Measurements from ENCODE around the gene CAMKK1. TPM values are rescaled to one million over a fixed set of nuclear protein-coding genes. Genes with fewer than 3 reads are reported as not detected.

CAMKK1 gene
- total RNA-seq, 4 donors from 2014 or later, result 2.9 to 8.8 (median 4.4) TPM

GRCh38 chr17:3817851-3818605 is 74.8 kb downstream of the CAMKK1 start:
- whole genome bisulfite sequencing, result 93% methylated on average over 12 of the region's 12 CpGs
- intact Hi-C loops (cut with DNase I), result no loop called here
- H3K27ac ChIP-seq (replicated peaks in 1 of 4), result no peak overlapping the region

GRCh38 chr17:3815925-3816324 is 76.9 kb downstream of the CAMKK1 start:
- Histone ChIP-seq H3K27ac (replicated peaks in 1 of 4) (no peak overlapping the region), H3K27me3 (no peaks in the 10 kb centered on the region), H3K36me3 (peaks cover 51 to 100% (median 97%) of the 10 kb centered on the region in 4 donors), H3K9me3 (no peaks in the 10 kb centered on the region), H3K4me1 (no peaks in the 10 kb centered on the region), H3K4me3 (no peak overlapping the region)
- TF ChIP-seq CTCF (IDR thresholded peaks at IDR 0.05), result no peak
- no peak for TF ChIP-seq POLR2A (IDR thresholded peaks at IDR 0.05; ENCODE audit: low read depth)
- no peak for TF ChIP-seq EP300 (IDR thresholded peaks at IDR 0.05)
- TF ChIP-seq POLR2AphosphoS5 (IDR thresholded peaks at IDR 0.05), result no peak
- no peak for DNase-seq (ENCODE audit: extremely low spot score)
- intact Hi-C loops (cut with DNase I), result no loop called here
- 89% methylated on average over 7 of the region's 7 CpGs for WGBS

More at GRCh38 chr17:3817851-3818605, 74.8 kb downstream of the CAMKK1 start:
- DNase-seq (ENCODE audit: extremely low spot score), result no peak
- no peaks in the 10 kb centered on the region for H3K9me3 ChIP-seq
- H3K4me3 ChIP-seq, result no peak overlapping the region
- H3K4me1 ChIP-seq, result no peaks in the 10 kb centered on the region
- no peaks in the 10 kb centered on the region for H3K27me3 ChIP-seq
- TF ChIP-seq POLR2AphosphoS5 (IDR thresholded peaks at IDR 0.05) (no peak), CTCF (IDR thresholded peaks at IDR 0.05) (no peak), EP300 (IDR thresholded peaks at IDR 0.05) (no peak), POLR2A (IDR thresholded peaks at IDR 0.05; ENCODE audit: low read depth) (no peak)
- peaks cover 49 to 100% (median 98%) of the 10 kb centered on the region in 4 donors for H3K36me3 ChIP-seq

GRCh38 chr17:3815122-3815521 is 77.7 kb downstream of the CAMKK1 start:
- no peaks in the 10 kb centered on the region for H3K4me1 ChIP-seq
- no peak overlapping the region for H3K27ac ChIP-seq (replicated peaks in 1 of 4)
- intact Hi-C loops (cut with DNase I), result no loop called here
- no peaks in the 10 kb centered on the region for H3K9me3 ChIP-seq
- no peaks in the 10 kb centered on the region for H3K27me3 ChIP-seq
- H3K4me3 ChIP-seq, result no peak overlapping the region
- H3K36me3 ChIP-seq, result peaks cover 56 to 100% (median 97%) of the 10 kb centered on the region in 4 donors
- no peak for DNase-seq (ENCODE audit: extremely low spot score)
- 91% methylated on average over 6 of the region's 6 CpGs for WGBS
- TF ChIP-seq POLR2AphosphoS5 (IDR thresholded peaks at IDR 0.05) (no peak), CTCF (IDR thresholded peaks at IDR 0.05) (no peak), POLR2A (IDR thresholded peaks at IDR 0.05; ENCODE audit: low read depth) (no peak), EP300 (IDR thresholded peaks at IDR 0.05) (no peak)

- TF ChIP-seq EP300 (IDR thresholded peaks at IDR 0.05), result no peak
- TF ChIP-seq CTCF (IDR thresholded peaks at IDR 0.05), result no peak
- TF ChIP-seq POLR2A (IDR thresholded peaks at IDR 0.05; ENCODE audit: low read depth), result no peak
- TF ChIP-seq POLR2AphosphoS5 (IDR thresholded peaks at IDR 0.05), result no peak
- H3K4me1 ChIP-seq, result no peaks in the 10 kb centered on the region
- DNase-seq (ENCODE audit: extremely low spot score), result no peak
- intact Hi-C loops (cut with DNase I), result no loop called here
- no peaks in the 10 kb centered on the region for H3K9me3 ChIP-seq
- H3K27ac ChIP-seq (replicated peaks in 1 of 4), result no peak overlapping the region
- WGBS, result 97% methylated on average over 13 of the region's 13 CpGs
- H3K4me3 ChIP-seq, result no peak overlapping the region
- no peaks in the 10 kb centered on the region for H3K27me3 ChIP-seq
- peaks cover 51 to 100% (median 96%) of the 10 kb centered on the region in 4 donors for H3K36me3 ChIP-seq
These were observed 78.5 kb downstream of the CAMKK1 start for GRCh38 chr17:3814361-3814760.
